Measurements from ENCODE around the gene ZDHHC19. TPM values are rescaled to one million over a fixed set of nuclear protein-coding genes. Genes with fewer than 3 reads are reported as not detected.
"Not testable (repeated sequence)": the region's sequence is repeated elsewhere in the genome, so short reads cannot be mapped to it uniquely, and the experiment has no call there.

The ZDHHC19 gene
- total RNA-seq, 2 donors from 2014 or later = not detected

DNA sequence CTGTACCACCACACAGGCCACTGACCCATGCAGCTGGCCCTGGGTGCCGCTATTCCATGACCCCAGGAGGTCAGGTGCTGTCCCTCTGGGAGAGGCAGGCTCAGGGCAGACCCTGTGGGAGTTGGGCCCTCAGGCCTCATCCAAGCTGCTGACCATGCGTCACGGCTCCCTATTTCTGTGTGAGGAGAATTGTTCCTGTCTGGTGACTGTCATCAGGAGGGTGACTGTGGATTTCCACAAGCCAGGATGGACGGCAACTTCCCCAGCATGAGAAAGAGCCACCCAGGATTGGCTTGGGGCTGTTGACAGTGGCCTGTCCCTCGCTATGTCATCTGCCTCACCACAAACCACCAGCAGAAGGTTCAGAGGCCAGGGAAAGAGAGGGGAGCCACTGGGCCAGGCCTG lies 41.4 kb downstream of the ZDHHC19 start:
- DNase-seq = peak in 1 of 4 donors; percentile 31
- WGBS, 2 donors = 91 to 100% methylated on average over 1 to 5 of the region's 5 CpGs
- H3K9me3 ChIP-seq = no peaks in the 10 kb centered on the region
- peaks cover 17% of the 10 kb centered on the region for H3K4me1 ChIP-seq
- H3K36me3 ChIP-seq (replicated peaks in 1 of 2; ENCODE audit: insufficient read depth in 1 of 2, low read depth in 2 of 2) = no peaks in the 10 kb centered on the region
- intact Hi-C loops (cut with DNase I) = no loop called here
- no peaks in the 10 kb centered on the region for H3K27me3 ChIP-seq
- H3K4me3 ChIP-seq = no peak overlapping the region
- ATAC-seq = no peak
- TF ChIP-seq, protein P1, sequence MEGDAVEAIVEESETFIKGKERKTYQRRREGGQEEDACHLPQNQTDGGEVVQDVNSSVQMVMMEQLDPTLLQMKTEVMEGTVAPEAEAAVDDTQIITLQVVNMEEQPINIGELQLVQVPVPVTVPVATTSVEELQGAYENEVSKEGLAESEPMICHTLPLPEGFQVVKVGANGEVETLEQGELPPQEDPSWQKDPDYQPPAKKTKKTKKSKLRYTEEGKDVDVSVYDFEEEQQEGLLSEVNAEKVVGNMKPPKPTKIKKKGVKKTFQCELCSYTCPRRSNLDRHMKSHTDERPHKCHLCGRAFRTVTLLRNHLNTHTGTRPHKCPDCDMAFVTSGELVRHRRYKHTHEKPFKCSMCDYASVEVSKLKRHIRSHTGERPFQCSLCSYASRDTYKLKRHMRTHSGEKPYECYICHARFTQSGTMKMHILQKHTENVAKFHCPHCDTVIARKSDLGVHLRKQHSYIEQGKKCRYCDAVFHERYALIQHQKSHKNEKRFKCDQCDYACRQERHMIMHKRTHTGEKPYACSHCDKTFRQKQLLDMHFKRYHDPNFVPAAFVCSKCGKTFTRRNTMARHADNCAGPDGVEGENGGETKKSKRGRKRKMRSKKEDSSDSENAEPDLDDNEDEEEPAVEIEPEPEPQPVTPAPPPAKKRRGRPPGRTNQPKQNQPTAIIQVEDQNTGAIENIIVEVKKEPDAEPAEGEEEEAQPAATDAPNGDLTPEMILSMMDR (IDR thresholded peaks at IDR 0.05) = no peak
- TF ChIP-seq POLR2A (IDR thresholded peaks at IDR 0.05) = no peak
- H3K27ac ChIP-seq = peak overlapping the region in 1 of 4 donors; percentile 73

DNA sequence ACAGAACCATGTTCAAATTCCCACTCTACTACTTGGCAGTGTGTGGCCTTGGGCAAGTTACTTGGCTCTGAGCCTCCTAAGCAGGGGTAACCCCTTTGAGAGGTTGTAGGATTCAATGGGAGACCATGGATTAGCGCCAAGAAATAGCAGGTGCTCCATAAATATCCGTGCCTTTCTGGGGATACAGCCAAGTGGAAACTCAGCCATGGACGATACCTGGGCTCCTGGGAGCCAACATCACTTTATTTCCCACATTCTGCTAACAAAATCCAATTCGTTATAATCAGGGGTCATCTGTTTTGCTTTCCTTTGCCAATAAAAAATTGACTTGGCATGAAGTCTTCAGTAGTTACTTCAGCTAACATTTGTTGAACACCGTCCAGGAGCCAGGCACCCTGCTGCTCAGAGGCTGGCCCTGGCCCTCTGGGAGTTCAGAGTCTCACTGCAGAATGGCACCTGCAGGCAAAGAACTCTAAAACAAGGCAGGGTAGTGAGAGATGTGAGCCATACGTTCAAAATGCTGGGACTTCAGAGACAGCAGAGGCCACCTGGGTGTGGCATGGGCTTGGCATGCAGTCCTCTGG lies 42.3 kb downstream of the ZDHHC19 start:
- peak; percentile 64 to 91 (median 82) for DNase-seq
- 5 to 13% methylated on average over 6 of the region's 6 CpGs for WGBS, 2 donors
- intact Hi-C loops (cut with DNase I) = no loop called here

DNA sequence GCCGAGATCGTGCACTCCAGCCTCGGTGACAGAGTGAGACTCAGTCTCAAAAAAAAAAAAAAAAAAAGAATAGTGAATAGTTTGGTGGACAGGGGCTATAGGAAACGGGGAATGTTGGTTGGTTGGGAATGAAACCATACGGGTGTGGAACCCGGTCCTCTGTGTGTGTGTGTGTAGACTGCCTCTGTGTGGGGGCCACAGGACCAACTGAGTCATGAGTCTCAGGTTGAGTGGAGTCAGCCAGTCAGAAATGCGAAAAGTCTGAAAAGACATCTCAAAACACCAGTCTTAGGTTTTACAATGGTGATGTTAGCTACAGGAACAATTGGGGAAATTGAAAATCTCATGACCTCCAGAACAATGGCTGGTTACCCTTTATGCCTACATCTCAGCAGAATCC lies 44.5 kb downstream of the ZDHHC19 start:
- intact Hi-C loops (cut with DNase I) = no loop called here
- peaks cover 40% of the 10 kb centered on the region for H3K4me1 ChIP-seq
- H3K27ac ChIP-seq = no peak overlapping the region
- ATAC-seq (no peak), DNase-seq (no peak)
- 91 to 95% methylated on average over 7 of the region's 7 CpGs for WGBS, 2 donors
- no peak overlapping the region for H3K4me3 ChIP-seq
- H3K9me3 ChIP-seq = no peaks in the 10 kb centered on the region
- H3K36me3 ChIP-seq (replicated peaks in 1 of 2; ENCODE audit: insufficient read depth in 1 of 2, low read depth in 2 of 2) = no peaks in the 10 kb centered on the region
- no peaks in the 10 kb centered on the region for H3K27me3 ChIP-seq
- TF ChIP-seq, protein P1 (IDR thresholded peaks at IDR 0.05) = no peak
- TF ChIP-seq POLR2A (IDR thresholded peaks at IDR 0.05) = no peak

More for the DNA sequence above, 42.3 kb downstream of the ZDHHC19 start:
- Histone ChIP-seq H3K4me1 (peaks cover 22% of the 10 kb centered on the region), H3K27me3 (no peaks in the 10 kb centered on the region), H3K9me3 (no peaks in the 10 kb centered on the region), H3K36me3 (replicated peaks in 1 of 2; ENCODE audit: insufficient read depth in 1 of 2, low read depth in 2 of 2) (no peaks in the 10 kb centered on the region), H3K27ac (peak overlapping the region in 3 of 4 donors; percentile 60 to 73 (median 70)), H3K4me3 (no peak overlapping the region)
- TF ChIP-seq, protein P1 (IDR thresholded peaks at IDR 0.05) = no peak
- no peak for TF ChIP-seq POLR2A (IDR thresholded peaks at IDR 0.05)
- peak; percentile 82 for ATAC-seq

DNA sequence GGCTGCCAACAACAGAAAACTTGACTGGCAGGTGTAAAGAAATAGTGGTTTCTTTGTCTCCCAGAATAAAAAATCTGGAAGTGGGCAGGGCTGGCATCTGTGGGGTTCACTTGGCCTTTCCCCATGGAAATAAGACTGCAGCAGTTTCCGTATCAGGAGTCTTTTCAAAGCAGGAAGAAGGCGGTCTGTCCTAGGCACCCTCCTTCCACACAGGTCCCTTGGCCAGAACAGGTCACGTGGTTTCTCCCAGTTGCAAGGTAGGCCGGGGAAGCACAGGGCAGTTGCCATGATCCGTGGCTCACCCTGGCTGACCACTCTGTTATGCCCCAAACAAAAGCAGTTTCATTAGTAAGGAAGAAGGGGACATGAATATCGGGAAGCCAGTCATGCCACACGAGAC lies 45.4 kb downstream of the ZDHHC19 start:
- H3K27me3 ChIP-seq = no peaks in the 10 kb centered on the region
- H3K4me3 ChIP-seq = no peak overlapping the region
- peak overlapping the region in 1 of 4 donors; percentile 7 for H3K27ac ChIP-seq
- DNase-seq (no peak), ATAC-seq (no peak)
- no peak for TF ChIP-seq POLR2A (IDR thresholded peaks at IDR 0.05)
- TF ChIP-seq, protein P1 (IDR thresholded peaks at IDR 0.05) = no peak
- H3K4me1 ChIP-seq = peaks cover 40% of the 10 kb centered on the region
- no peaks in the 10 kb centered on the region for H3K9me3 ChIP-seq
- 69 to 78% methylated on average over 5 to 7 of the region's 7 CpGs for WGBS, 2 donors
- intact Hi-C loops (cut with DNase I) = no loop called here
- H3K36me3 ChIP-seq (replicated peaks in 1 of 2; ENCODE audit: insufficient read depth in 1 of 2, low read depth in 2 of 2) = no peaks in the 10 kb centered on the region

DNA sequence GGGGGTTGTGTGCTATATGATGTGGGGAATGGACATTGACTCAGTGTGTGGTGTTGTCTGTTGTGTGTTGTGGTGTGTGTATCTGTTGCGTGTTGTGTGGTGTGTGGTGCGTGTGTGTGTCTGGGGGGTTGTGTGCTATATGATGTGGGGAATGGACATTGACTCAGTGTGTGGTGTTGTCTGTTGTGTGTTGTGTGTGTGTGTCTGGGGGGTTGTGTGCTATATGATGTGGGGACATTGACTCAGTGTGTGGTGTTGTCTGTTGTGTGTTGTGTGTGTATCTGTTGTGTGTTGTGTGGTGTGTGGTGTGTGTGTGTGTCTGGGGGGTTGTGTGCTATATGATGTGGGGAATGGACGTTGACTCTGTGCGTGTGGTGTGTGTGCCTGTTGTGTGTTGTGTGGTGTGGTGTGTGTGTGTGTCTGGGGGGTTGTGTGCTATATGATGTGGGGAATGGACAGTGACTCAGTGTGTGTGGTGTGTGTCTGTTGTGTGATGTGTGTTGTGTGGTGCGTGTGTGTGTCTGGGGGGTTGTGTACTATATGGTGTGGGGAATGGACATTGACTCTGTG lies 46.1 kb downstream of the ZDHHC19 start:
- WGBS, 2 donors = 69 to 75% methylated on average over 5 of the region's 5 CpGs
- H3K4me3 ChIP-seq; intact Hi-C loops (cut with DNase I): not testable (repeated sequence)

More for the DNA sequence above, 46.1 kb downstream of the ZDHHC19 start:
- not testable (repeated sequence) for ATAC-seq; H3K36me3 ChIP-seq (replicated peaks in 1 of 2; ENCODE audit: insufficient read depth in 1 of 2, low read depth in 2 of 2); H3K9me3 ChIP-seq; DNase-seq; H3K27me3 ChIP-seq
- peak overlapping the region in 1 of 4 donors; percentile 7 for H3K27ac ChIP-seq
- H3K4me1 ChIP-seq = peaks cover 47% of the 10 kb centered on the region

All from body of pancreas (tissue), 4 donors.